Heart left ventricle (tissue), 16 donors: ENCODE measurements around the gene DCAF17. TPM values are rescaled to one million over a fixed set of nuclear protein-coding genes. Genes with fewer than 3 reads are reported as not detected.

Source experiments
- ATAC-seq, 4 donors: fragments of 200-7000 bp; cut with Tn5 transposase; one replicate each; pipeline ENCODE4 v1.9.1; 2020 to 2022; ENCODE audit warnings: moderate library complexity in 4 of 4, mild to moderate bottlenecking in 3 of 4, moderate number of reproducible peaks in 1 of 4
- DNase-seq, 5 donors: peaks; one replicate each; pipeline ENCODE4 v3.0.0-alpha.2; 2020
- H3K27ac ChIP-seq, 12 donors: fragments of 200-600 bp; sonication (generic) in 4 of 12; one replicate each; pipeline versions ENCODE4 v1.5.0 to v1.8.0; 2016 to 2022; ENCODE audit warnings: mild to moderate bottlenecking in 2 of 12
- H3K27me3 ChIP-seq, 9 donors: fragments of 200-600 bp; sonication (generic) in 2 of 9; one replicate each; pipeline versions ENCODE4 v1.5.1 to v1.8.0; 2016 to 2022; ENCODE audit warnings: mild to moderate bottlenecking in 3 of 9
- H3K36me3 ChIP-seq, 9 donors: fragments of 200-600 bp; sonication (generic) in 2 of 9; one replicate each; pipeline versions ENCODE4 v1.5.0 to v1.8.0; 2018 to 2022; ENCODE audit warnings: mild to moderate bottlenecking in 2 of 9
- H3K4me1 ChIP-seq, 12 donors: fragments of 200-600 bp; sonication (generic) in 4 of 12; one replicate each; pipeline versions ENCODE4 v1.5.0 to v1.8.0; 2016 to 2022; ENCODE audit warnings: mild to moderate bottlenecking in 3 of 12
- H3K4me3 ChIP-seq, 12 donors: fragments of 200-600 bp; sonication (generic) in 4 of 12; one replicate each; pipeline versions ENCODE4 v1.5.0 to v1.8.0; 2017 to 2022; ENCODE audit warnings: mild to moderate bottlenecking in 9 of 12, moderate library complexity in 4 of 12
- H3K9me3 ChIP-seq, 12 donors: fragments of 200-600 bp; sonication (generic) in 4 of 12; one replicate each; pipeline versions ENCODE4 v1.5.0 to v1.8.0; 2016 to 2022; ENCODE audit warnings: mild to moderate bottlenecking in 1 of 12
- POLR2A ChIP-seq, 2 donors: fragments of 450-650 bp; IDR thresholded peaks; one replicate each; pipeline ENCODE4 v1.6.1; 2017; ENCODE audit warnings: antibody characterized with exemption in 2 of 2, mild to moderate bottlenecking in 2 of 2, moderate library complexity in 2 of 2
- WGBS, 4 donors: extraction: QIAGEN DNeasy Blood & Tissue Kit in 2 of 4; methylation state at CpG; one replicate each; pipeline versions ENCODE4 v1.1.5 to v1.1.7; 2013 to 2018; 5-methylcytosine and 5-hydroxymethylcytosine counted together
- intact Hi-C, 10 donors: fragments of 100-400 bp; cut with DNase I; formaldehyde crosslinking; loops; one replicate each; pipeline versions ENCODE4 v1.11.1 to v1.14.2; 2022
- polyA plus RNA-seq, 2 donors: library from polyadenylated mRNA; stranded (reverse); fragments of 200-250 nt; gene quantifications; one replicate each; pipeline ENCODE4 v1.2.3, GENCODE V29; 2013
- total RNA-seq, 9 donors: library from RNA; depleted of rRNA in 2 of 9; stranded (reverse); fragments of >200 nt in 2 of 9; fragmentation: NEBNext Ultra II Directional in 3 of 9; extraction: Animal tissue kit (Norgen Biotek cat#: 25700) in 3 of 9; gene quantifications; one replicate each; pipeline versions ENCODE4 v1.1.0 to v1.2.4, GENCODE V29; 2016 to 2023
- TF ChIP-seq, protein P1 (sequence below), 12 donors: fragments of 200-600 bp; sonication (generic) in 4 of 12; IDR thresholded peaks; one replicate each; pipeline versions ENCODE4 v1.5.0 to v1.8.0; 2018 to 2022; ENCODE audit warnings: antibody characterized with exemption in 12 of 12, mild to moderate bottlenecking in 5 of 12
- donor health status: ischemic (EF 13 %, LVEDD 7.1; RV severe dilation, severe dysfunction).
- donor health status: healthy with polysubstance abuse.
- donor health status: DM: no; HTN: yes; CAD: no.
- donor health status: DM: no; HTN: no; CAD: no.
- donor health status: ischemic (EF 25% LVEDD 6.9; RV normal size, moderate dysfunction).
- donor health status: ischemic (EF 25% LVEDD 5.7; RV mildly dilated, moderate dysfunction).
- donor health status: healthy.
- donor health status: DM: yes; HTN: yes; CAD: no.
- donor health status: ischemic (EF 35%, LVEDD 5.7; RV mildly dilated, moderate dysfunction).
- donor health status: nonischemic (EF 11% LVEDD 7.7; RV severe dilation, severe dysfunction).
- donor health status: DM: yes; HTN: yes; CAD: no.
- donor health status: PGD.
- donor health status: ischemic (EF 29% LVEDD 5.4; RV normal size, mild dysfunction).
- donor health status: nonischemic (EF 23%, LVEDD 6.1; RV moderate dilation, normal function).

The DCAF17 gene
- total and polyA plus RNA-seq, 11 donors: 2.2 to 16.7 (median 7.6) TPM

DNA sequence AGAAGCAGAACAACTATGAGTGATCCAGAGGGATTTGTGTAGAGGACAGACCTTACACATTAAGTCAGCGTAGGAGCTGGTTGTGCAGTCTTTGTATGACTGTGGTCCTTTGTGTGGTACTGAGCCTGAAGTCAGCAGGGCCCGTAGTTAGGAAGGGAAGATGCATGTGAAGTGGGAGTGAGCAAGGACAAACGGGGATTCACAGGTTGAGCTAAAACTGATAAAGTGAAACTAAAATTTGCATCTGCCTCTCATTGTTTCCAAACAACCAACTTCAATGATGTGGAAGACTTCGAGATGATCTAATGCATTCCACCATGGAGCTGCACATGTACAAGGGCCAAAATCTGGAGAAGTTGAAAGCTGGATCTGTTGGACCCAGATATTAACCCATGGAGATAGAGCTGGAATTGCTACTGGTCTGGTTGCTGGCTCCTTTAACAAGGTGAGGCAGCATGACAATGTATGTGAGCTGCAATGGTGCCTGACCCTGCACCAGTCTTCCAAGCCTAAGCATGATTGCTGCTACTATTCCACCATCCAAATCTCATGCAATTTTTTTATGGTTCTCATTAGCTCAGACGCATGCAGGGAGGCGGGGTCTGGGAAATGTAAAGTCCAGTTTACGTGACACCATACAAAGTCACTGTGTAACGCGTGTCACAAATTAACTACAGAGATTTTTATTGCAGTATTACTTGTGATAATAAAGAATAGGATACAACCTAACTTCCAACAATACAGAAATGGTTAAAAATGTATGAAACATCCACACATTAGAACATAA lies 76.1 kb downstream of the DCAF17 start:
- TF ChIP-seq, protein P1, sequence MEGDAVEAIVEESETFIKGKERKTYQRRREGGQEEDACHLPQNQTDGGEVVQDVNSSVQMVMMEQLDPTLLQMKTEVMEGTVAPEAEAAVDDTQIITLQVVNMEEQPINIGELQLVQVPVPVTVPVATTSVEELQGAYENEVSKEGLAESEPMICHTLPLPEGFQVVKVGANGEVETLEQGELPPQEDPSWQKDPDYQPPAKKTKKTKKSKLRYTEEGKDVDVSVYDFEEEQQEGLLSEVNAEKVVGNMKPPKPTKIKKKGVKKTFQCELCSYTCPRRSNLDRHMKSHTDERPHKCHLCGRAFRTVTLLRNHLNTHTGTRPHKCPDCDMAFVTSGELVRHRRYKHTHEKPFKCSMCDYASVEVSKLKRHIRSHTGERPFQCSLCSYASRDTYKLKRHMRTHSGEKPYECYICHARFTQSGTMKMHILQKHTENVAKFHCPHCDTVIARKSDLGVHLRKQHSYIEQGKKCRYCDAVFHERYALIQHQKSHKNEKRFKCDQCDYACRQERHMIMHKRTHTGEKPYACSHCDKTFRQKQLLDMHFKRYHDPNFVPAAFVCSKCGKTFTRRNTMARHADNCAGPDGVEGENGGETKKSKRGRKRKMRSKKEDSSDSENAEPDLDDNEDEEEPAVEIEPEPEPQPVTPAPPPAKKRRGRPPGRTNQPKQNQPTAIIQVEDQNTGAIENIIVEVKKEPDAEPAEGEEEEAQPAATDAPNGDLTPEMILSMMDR (IDR thresholded peaks at IDR 0.05): no peak
- no peak for TF ChIP-seq POLR2A (IDR thresholded peaks at IDR 0.05)
- WGBS, 4 donors: 80 to 96% (median 90%) methylated on average over 9 of the region's 9 CpGs
- peaks cover 0 to 5% (median 0%) of the 10 kb centered on the region in 12 donors for H3K4me1 ChIP-seq
- DNase-seq (no peak), ATAC-seq (no peak)
- intact Hi-C loops: no loop called here
- H3K36me3 ChIP-seq: no peaks in the 10 kb centered on the region
- no peak overlapping the region for H3K4me3 ChIP-seq
- no peaks in the 10 kb centered on the region for H3K27me3 ChIP-seq
- no peaks in the 10 kb centered on the region for H3K9me3 ChIP-seq
- H3K27ac ChIP-seq: no peak overlapping the region

GRCh38 chr2:171512014-171512413 lies 78.0 kb downstream of the DCAF17 start:
- Histone ChIP-seq H3K4me1 (peaks cover 0 to 5% (median 0%) of the 10 kb centered on the region in 12 donors), H3K9me3 (no peaks in the 10 kb centered on the region), H3K4me3 (no peak overlapping the region), H3K36me3 (no peaks in the 10 kb centered on the region), H3K27ac (no peak overlapping the region), H3K27me3 (no peaks in the 10 kb centered on the region)
- ATAC-seq (no peak), DNase-seq (no peak)
- intact Hi-C loops: no loop called here
- WGBS, 4 donors: 61 to 81% (median 78%) methylated on average over 2 of the region's 2 CpGs
- TF ChIP-seq, protein P1 (IDR thresholded peaks at IDR 0.05): no peak
- no peak for TF ChIP-seq POLR2A (IDR thresholded peaks at IDR 0.05)

- no peak for DNase-seq
These were observed 78.7 kb downstream of the DCAF17 start for GRCh38 chr2:171512683-171513195.

DNA sequence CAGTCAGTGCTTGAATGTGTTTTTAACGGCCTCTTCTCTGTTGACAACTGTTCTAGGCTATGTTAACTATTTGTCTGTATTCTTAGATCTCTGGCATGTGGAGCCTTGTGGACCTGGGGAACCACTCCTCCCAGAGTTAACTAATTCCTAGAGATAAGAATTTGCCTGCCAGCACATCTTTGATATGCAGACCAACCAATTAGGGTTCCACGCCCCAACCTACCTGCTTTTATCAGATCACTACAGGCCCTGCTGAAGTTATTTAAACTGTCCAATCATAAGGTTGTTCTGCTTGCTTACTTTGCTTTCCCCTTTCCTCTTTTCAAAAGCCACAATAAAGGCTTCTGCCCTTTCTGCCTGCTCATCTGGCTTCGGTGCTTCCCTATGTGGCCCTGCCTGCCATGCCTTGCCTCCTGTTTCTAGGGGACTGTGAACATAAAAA lies 79.7 kb downstream of the DCAF17 start:
- H3K36me3 ChIP-seq: no peaks in the 10 kb centered on the region
- DNase-seq (no peak), ATAC-seq (peak in 1 of 4 donors; percentile 32)
- H3K4me1 ChIP-seq: peaks cover 0 to 5% (median 0%) of the 10 kb centered on the region in 12 donors
- no peak overlapping the region for H3K4me3 ChIP-seq
- H3K27ac ChIP-seq: no peak overlapping the region
- no peaks in the 10 kb centered on the region for H3K27me3 ChIP-seq
- intact Hi-C loops: no loop called here
- no peaks in the 10 kb centered on the region for H3K9me3 ChIP-seq
- TF ChIP-seq, protein P1 (IDR thresholded peaks at IDR 0.05): no peak
- no peak for TF ChIP-seq POLR2A (IDR thresholded peaks at IDR 0.05)
- 54 to 70% (median 62%) methylated on average over 3 of the region's 3 CpGs for WGBS, 4 donors

More at GRCh38 chr2:171512683-171513195, 78.7 kb downstream of the DCAF17 start:
- H3K4me3 ChIP-seq: no peak overlapping the region
- H3K27me3 ChIP-seq: no peaks in the 10 kb centered on the region
- intact Hi-C loops: no loop called here
- H3K4me1 ChIP-seq: peaks cover 0 to 5% (median 0%) of the 10 kb centered on the region in 12 donors
- TF ChIP-seq POLR2A (IDR thresholded peaks at IDR 0.05): no peak
- TF ChIP-seq, protein P1 (IDR thresholded peaks at IDR 0.05): no peak
- ATAC-seq: peak in 1 of 4 donors; percentile 34
- H3K9me3 ChIP-seq: no peaks in the 10 kb centered on the region
- 22 to 38% (median 28%) methylated on average over 1 of the region's 1 CpG for WGBS, 4 donors
- no peaks in the 10 kb centered on the region for H3K36me3 ChIP-seq
- no peak overlapping the region for H3K27ac ChIP-seq
